CMK (cell line): ENCODE data around the gene SRC.
"Not testable (repeated sequence)": the region's sequence is repeated elsewhere in the genome, so short reads cannot be mapped to it uniquely, and the experiment has no call there.

Experiments used
- DNase-seq: peaks from one replicate; pipeline ENCODE4 v3.0.0-alpha.2; 2010; ENCODE audit warnings: low read depth

SRC gene

DNA sequence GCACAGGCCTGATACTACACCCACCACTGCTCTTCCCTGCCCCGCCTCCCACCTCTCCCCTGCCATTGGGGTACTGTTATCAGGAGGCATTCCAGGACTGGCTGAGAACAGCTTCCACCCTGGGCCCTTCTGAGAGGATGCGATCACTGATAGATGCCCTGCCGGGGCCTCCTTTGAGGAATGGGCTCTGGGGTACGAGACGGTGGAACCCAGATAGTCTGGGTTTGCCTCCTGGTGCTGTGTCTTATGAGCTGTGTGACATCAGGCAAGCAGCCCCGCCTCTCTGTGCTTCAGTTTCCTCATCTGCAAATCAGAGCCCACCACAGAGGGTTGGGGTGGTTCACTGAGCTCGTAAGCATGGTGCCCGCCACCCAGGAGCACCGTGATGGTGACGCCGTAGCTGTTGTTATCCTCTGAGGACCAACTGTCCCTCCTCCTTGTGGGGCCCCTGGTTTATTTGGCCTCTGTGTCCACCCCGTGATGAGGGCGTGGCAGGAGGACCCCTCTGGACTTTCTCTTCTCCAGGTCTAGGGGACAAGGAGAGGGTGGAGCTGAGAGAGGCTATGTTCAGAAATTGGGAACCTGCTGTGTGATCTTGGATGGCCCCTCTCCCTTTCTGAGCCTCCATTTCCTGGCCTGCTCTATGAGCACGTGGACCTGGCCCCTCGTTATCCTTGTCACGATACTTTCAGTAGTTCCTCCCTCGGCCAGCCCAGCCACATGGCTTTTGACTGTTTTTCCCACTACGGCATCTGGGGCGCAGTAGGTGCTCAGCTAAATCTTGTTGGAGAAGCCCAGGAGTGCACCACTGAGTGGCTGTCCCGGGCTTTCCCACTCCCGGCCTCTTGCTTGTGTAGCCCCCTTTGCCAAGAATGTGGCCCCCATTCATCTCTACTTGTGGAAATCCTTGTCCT is 18.3 kb downstream of the SRC start:
- DNase-seq = no peak

DNA sequence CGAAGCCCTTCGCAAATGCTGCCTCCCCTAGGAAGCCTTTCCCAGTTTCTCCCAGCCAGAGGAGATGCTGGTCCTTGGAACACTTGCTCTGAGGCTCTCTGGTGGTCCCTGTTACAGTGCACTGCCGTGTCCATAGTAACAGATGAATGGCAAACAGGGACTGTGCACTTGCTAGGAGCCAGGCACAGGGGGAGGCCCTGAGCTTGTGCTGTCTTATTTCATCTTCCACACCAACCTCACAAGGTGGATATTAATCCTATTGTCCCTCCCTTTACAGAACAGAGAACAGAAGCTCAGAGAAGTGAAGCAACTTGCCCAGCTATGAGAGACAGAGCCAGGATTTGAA is 19.0 kb downstream of the SRC start:
- DNase-seq = no peak

- no peak for DNase-seq
These were observed 20.1 kb downstream of the SRC start for GRCh38 chr20:37365760-37366638.

DNA sequence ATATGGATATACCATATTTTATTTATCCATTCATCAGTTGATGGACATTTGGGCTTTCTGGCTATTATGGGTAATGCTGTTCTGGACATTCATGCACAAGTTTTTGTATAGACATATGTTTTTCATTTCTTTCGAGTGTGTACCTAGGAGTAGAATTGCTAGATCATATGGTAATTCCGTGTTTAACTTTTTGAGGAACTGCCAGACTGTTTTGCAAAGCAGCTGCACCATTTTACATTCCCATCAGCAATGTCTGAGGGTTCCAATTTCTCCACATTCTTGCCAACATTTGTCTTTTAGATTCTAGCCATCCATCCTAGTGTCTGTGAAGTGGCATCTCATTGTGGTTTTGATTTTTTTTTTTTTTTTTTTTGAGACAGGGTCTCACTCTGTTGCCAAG is 20.8 kb downstream of the SRC start:
- DNase-seq = no peak

DNA sequence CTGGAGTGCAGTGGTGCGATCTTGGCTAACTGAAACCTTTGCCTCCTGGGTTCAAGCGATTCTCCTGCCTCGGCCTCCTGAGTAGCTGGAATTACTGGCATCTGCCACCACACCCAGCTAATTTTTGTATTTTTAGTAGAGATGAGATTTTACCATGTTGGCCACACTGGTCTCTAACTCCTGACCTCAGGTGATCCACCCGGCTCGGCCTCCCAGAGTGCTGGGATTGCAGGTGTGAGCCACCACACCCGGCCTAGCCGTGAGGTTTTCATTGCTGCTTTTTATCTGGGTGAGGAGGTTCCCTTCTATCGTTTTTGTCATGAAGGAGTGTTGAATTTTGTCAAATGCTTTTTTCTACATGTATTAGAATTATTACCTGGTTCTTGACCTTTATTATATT is 23.9 kb downstream of the SRC start:
- no peak for DNase-seq

GRCh38 chr20:37371845-37372244 is 25.9 kb downstream of the SRC start:
- not testable (repeated sequence) for DNase-seq

GRCh38 chr20:37372441-37372840 is 26.5 kb downstream of the SRC start:
- no peak for DNase-seq

DNA sequence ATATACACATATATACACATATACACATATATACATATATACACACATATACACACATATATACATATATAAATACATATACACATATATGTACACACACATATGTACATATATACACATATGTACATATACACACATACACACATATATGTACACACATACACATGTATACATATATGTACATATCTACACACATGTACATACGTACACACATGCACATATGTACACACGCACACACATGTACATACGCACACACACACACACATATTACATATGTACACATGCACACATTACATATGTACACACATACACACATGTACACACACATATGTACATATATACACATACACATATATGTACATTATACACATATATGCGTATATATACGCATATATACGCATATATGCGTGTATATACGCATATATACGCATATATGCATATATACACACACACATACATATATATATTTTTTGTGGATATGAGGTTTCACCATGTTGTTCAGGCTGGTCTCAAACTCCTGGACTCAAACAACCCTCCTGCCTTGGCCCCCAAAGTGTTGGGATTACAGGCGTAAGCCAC is 27.2 kb downstream of the SRC start:
- DNase-seq = no peak

DNA sequence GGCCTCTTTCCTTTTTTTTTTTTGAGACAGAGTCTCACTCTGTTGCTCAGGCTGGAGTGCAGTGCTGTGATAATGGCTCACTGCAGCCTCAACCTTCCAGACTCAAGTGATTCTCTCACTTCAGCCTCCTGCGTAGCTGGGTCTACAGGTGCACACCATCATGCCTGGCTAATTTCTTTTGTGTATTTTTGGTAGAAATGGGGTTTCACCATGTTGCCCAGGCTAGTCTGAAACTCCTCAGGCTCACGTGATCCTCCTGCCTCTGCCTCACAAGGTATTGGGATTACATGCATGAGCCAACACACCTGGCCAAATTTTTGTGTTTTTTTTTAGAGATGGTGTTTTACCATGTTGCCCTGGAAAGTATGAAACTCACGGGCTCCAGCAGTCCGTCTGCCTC is 29.3 kb downstream of the SRC start:
- no peak for DNase-seq

GRCh38 chr20:37376324-37376723 is 30.4 kb downstream of the SRC start:
- no peak for DNase-seq

GRCh38 chr20:37376791-37377190 is 30.9 kb downstream of the SRC start:
- DNase-seq = no peak

DNA sequence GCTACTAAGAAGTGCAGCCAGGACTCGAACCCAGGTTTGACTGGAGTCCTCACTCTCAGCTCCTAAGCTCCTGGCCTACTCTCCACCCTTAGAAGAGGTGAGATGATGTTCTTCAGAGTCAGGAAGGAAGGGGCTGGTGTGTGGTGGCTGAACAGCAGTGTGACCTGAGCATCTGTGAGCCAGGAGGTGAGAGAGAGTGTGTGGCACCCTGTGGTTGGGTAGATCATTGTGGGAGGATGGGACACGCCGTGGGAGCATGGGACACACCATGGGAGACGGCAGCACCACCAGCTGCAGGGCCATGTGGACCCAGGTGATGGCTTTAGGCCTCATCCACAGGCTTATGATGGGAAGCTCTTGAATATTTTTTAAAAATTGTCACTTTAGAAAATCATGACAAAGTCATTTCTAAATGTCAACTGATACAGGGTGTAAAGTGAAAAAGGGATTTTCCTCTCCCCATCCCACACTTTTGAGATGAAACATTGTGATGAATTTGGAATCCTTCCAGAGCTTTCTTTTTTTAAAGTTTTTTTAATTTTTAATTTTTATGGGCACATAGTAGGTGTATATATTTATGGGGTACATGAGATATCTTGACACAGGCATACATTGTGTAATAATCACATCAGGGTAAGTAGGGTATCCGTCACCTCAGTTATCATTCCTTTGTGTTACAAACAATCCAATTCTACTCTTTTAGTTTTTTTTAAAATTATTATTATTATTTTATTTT is 31.6 kb downstream of the SRC start:
- DNase-seq = no peak

GRCh38 chr20:37378420-37378784 is 32.5 kb downstream of the SRC start:
- no peak for DNase-seq

GRCh38 chr20:37378785-37379598 is 33.1 kb downstream of the SRC start:
- peak; percentile 80 for DNase-seq

- DNase-seq = no peak
These were observed 34.3 kb downstream of the SRC start for GRCh38 chr20:37379967-37380828.

DNA sequence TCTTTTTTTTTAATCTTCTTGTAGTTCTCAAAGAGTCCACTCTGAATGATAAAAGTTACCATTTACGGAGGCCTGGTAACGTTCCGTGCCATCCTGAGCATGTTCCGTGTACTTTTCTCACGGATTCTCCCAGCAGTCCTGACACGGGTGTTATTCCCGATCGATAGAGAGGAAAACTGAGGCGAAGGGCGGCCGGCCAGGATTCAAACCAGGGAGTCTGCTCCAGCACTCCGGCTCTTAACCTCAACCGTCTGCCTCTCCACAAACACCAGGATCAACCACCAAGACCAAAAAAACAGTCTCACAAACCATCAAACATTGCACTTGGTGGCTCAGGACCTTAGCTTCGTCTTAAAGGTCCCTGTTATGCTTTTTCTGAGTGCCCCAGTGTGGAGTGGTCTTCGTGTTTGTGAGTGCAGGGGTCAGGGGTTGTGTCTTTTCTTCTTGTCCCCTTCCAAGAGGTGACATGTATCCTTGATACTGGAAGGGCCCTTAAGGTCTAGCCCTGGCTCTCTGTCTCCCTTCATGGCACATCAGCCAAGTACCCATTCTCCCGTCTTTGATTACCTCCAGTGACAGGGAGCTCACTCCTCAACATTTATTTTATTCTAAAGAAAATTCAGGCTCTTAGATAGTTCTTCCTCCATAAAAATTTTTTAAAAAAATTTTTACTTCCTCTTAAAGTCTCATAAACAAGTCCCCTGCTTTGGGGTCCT is 35.1 kb downstream of the SRC start:
- DNase-seq = no peak

GRCh38 chr20:37381621-37382471 is 35.9 kb downstream of the SRC start:
- DNase-seq = no peak

- no peak for DNase-seq
These were observed 36.7 kb downstream of the SRC start for GRCh38 chr20:37382482-37383120.
